Breast epithelium (tissue), 4 donors: Measurements from ENCODE around the gene IRF2BP2. TPM values are rescaled to one million over a fixed set of nuclear protein-coding genes. Genes with fewer than 3 reads are reported as not detected.

Experiments used
- DNase-seq, 2 donors: peaks; one replicate each; pipeline ENCODE4 v3.0.0-alpha.2; 2019; ENCODE audit warnings: low spot score in 2 of 2
- H3K27ac ChIP-seq, 2 donors: fragments of 200-600 bp; sonication (generic) in 1 of 2; one replicate each; pipeline ENCODE4 v1.5.1; 2016 to 2019; ENCODE audit warnings: mild to moderate bottlenecking in 1 of 2
- H3K27me3 ChIP-seq, 2 donors: fragments of 200-600 bp; sonication (generic) in 1 of 2; one replicate each; pipeline versions ENCODE4 v1.5.1 to v1.6.0; 2017 to 2019; ENCODE audit warnings: control low read depth in 1 of 2, mild to moderate bottlenecking in 1 of 2
- H3K36me3 ChIP-seq: fragments of 200-600 bp; one replicate; pipeline ENCODE4 v1.5.1; 2019
- H3K4me1 ChIP-seq, 2 donors: fragments of 200-600 bp; sonication (generic); one replicate each; pipeline ENCODE4 v1.5.1; 2016 to 2019; ENCODE audit warnings: control low read depth in 1 of 2
- H3K4me3 ChIP-seq, 3 donors: fragments of 200-600 bp; sonication (generic); 1 replicate in 2 of 3; 2 replicates in 1 of 3; pipeline ENCODE4 v1.5.1; 2016 to 2019; ENCODE audit warnings: mild to moderate bottlenecking in 3 of 3, moderate library complexity in 2 of 3
- H3K9me3 ChIP-seq, 2 donors: fragments of 200-600 bp; sonication (generic) in 1 of 2; one replicate each; pipeline ENCODE4 v1.5.1; 2016 to 2019; ENCODE audit warnings: control low read depth in 1 of 2
- POLR2A ChIP-seq: fragments of 450-650 bp; IDR thresholded peaks from one replicate; pipeline ENCODE4 v1.6.1; 2016; ENCODE audit warnings: antibody characterized with exemption, mild to moderate bottlenecking, moderate library complexity
- POLR2AphosphoS5 ChIP-seq, 3 donors: sonication (generic); formaldehyde crosslinking; IDR thresholded peaks; one replicate each; pipeline ENCODE4 v1.6.1; 2017; ENCODE audit warnings: antibody characterized with exemption in 3 of 3
- intact Hi-C: fragments of 100-400 bp; cut with DNase I; formaldehyde crosslinking; loops from one replicate; pipeline ENCODE4 v1.15.1; 2023; ENCODE audit warnings: low total_unique reads
- total RNA-seq, 3 donors: library from RNA; depleted of rRNA; stranded (reverse); fragments of >200 nt; gene quantifications; one replicate each; pipeline ENCODE4 v1.1.0, GENCODE V29; 2016
- TF ChIP-seq, protein P1 (sequence below), 3 donors: fragments of 450-650 bp; IDR thresholded peaks; one replicate each; pipeline ENCODE4 v1.5.1; 2016 to 2017; ENCODE audit warnings: antibody characterized with exemption in 3 of 3, mild to moderate bottlenecking in 3 of 3, moderate library complexity in 3 of 3

The IRF2BP2 gene
- total RNA-seq, 3 donors from 2014 or later = 60.3 to 108 (median 84.9) TPM

DNA sequence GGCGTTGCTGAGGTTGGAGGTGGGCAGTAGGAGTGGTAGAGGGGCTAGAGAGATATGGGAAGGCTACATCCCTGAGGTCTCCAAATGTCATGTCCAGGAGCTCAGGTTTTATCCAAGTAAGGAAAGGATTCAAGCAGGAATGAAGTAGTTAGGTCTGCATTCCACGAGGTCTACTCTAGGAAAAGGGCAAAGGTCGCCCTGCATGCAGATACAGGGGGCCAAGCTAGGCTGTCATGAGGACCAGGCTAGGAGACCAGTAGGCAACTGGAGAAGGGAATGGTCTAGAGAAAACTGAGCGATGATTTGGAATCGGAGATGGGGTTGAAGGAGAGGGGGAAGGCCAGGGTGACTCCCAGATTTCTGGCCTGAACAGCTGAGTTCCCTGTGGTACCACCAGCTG lies 48.7 kb downstream of the IRF2BP2 start:
- Histone ChIP-seq H3K4me1 (peaks cover 0 to 13% of the 10 kb centered on the region in 2 donors), H3K4me3 (no peak overlapping the region), H3K27me3 (no peaks in the 10 kb centered on the region), H3K9me3 (no peaks in the 10 kb centered on the region), H3K27ac (no peak overlapping the region), H3K36me3 (no peaks in the 10 kb centered on the region)
- intact Hi-C loops = no loop called here
- no peak for TF ChIP-seq POLR2A
- TF ChIP-seq POLR2AphosphoS5 (IDR thresholded peaks at IDR 0.05) = no peak
- TF ChIP-seq, protein P1, sequence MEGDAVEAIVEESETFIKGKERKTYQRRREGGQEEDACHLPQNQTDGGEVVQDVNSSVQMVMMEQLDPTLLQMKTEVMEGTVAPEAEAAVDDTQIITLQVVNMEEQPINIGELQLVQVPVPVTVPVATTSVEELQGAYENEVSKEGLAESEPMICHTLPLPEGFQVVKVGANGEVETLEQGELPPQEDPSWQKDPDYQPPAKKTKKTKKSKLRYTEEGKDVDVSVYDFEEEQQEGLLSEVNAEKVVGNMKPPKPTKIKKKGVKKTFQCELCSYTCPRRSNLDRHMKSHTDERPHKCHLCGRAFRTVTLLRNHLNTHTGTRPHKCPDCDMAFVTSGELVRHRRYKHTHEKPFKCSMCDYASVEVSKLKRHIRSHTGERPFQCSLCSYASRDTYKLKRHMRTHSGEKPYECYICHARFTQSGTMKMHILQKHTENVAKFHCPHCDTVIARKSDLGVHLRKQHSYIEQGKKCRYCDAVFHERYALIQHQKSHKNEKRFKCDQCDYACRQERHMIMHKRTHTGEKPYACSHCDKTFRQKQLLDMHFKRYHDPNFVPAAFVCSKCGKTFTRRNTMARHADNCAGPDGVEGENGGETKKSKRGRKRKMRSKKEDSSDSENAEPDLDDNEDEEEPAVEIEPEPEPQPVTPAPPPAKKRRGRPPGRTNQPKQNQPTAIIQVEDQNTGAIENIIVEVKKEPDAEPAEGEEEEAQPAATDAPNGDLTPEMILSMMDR (IDR thresholded peaks at IDR 0.05) = no peak
- no peak for DNase-seq

DNA sequence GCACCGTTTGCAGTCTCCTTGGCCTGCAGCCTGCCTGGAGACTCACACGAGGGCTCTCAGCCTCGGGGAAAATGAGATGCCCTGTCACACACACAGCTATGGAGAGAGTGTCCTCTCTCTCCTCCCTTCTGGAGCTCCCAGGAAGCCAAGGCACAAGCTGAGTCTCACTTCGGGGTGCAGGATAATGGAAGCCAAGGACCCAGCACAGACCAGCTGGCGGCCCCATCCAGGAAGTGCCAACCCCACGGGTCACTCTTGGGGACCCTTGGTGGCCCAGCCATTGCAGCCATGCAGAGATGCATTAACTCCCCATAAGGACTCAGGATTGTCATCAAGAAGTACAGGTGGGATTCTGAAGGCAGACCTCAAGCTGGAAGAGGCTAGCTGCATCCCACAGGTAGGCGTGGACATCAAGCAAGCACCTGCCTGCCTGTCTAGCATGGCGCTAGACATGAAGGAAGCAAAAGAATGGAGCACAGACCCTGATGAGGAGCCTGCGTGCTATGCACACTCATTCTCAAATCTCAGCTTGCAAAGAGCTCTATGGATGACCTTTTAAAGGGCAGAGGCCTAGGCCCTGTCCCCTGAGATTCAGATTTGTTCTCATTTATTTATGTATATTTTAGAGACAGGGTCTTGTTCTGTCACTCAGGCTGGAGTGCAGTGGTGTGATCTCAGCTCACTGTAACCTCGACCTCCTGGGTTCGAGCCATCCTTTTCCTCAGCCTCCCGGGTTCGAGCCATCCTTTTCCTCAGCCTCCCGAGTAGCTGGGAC lies 49.9 kb downstream of the IRF2BP2 start:
- peak in 1 of 2 donors; percentile 28 for DNase-seq
- intact Hi-C loops = no loop called here
- peaks cover 0 to 6% of the 10 kb centered on the region in 2 donors for H3K4me1 ChIP-seq
- H3K9me3 ChIP-seq = no peaks in the 10 kb centered on the region
- H3K27me3 ChIP-seq = no peaks in the 10 kb centered on the region
- peak overlapping the region in 1 of 2 donors; percentile 16 for H3K27ac ChIP-seq
- no peak overlapping the region for H3K4me3 ChIP-seq
- TF ChIP-seq, protein P1 (IDR thresholded peaks at IDR 0.05) = no peak
- no peak for TF ChIP-seq POLR2AphosphoS5 (IDR thresholded peaks at IDR 0.05)
- TF ChIP-seq POLR2A = no peak
- H3K36me3 ChIP-seq = no peaks in the 10 kb centered on the region

DNA sequence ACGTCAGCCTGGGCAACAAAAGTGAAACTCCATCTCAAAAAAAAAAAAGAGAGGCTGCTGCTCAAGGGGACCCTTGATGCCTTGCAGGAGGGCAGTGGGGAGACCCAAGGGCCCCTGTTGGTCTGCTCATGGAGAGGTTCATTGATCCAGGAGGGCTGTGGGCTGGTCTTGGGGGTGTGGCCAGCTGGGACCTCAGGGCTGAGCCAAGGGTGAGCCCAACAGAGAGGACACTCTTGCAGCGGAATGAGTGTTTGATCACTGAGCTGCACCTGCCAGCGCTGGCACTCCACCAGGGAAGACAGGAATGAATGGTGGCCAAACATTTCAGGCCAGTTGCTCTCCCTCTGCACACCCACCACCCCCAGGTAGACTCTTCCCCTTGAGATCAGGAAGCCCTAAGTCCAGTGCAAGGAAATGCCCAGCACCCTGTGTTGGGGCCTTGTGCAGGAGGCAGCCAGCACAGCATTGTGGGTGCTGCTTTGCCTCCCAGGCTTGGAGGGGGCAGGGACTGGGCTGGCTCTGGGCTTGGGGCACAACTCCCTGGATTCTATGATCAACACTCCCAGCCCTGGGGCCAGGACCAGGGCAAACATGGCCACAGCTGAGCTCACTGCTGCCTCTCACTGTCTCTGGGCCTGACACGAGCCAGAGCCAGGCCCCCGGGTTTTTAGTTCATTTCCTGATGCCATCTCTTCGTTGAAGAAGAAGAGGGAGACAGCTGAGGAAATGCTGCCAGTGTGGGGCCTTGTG lies 50.7 kb downstream of the IRF2BP2 start:
- Histone ChIP-seq H3K27ac (peak overlapping the region; percentile 16 to 56), H3K27me3 (no peaks in the 10 kb centered on the region), H3K9me3 (no peaks in the 10 kb centered on the region), H3K36me3 (no peaks in the 10 kb centered on the region), H3K4me3 (no peak overlapping the region), H3K4me1 (peaks cover 0 to 6% of the 10 kb centered on the region in 2 donors)
- peak; percentile 17 to 39 for DNase-seq
- intact Hi-C loops = no loop called here
- no peak for TF ChIP-seq POLR2AphosphoS5 (IDR thresholded peaks at IDR 0.05)
- TF ChIP-seq, protein P1 (IDR thresholded peaks at IDR 0.05) = no peak
- TF ChIP-seq POLR2A = no peak

DNA sequence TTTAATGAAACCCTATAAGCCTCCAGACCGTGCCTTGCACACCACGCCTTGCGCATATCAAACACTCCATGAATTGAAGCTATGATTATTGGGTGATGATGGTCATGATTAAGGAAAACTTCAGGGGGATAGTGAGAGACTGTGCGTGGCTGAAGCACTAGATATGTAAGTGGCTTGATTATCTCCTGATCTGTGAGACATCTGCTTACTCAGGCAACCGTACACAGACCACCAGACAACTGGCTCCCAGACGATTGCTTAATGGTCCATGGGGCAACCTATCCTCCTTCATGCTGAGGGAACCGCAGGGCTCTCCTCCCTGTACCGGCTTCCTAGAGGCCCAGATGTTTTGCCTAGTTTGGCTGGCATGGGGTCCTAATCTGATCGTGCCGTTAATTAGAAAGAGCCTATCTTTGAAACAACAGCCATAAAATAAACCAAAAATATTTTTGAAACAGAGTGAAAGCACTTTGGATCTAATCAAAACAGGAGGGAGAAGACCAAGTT lies 51.6 kb downstream of the IRF2BP2 start:
- Histone ChIP-seq H3K27ac (no peak overlapping the region), H3K4me3 (no peak overlapping the region), H3K27me3 (no peaks in the 10 kb centered on the region), H3K36me3 (no peaks in the 10 kb centered on the region), H3K4me1 (peaks cover 0 to 6% of the 10 kb centered on the region in 2 donors), H3K9me3 (no peaks in the 10 kb centered on the region)
- DNase-seq = peak; percentile 9 to 22
- intact Hi-C loops = no loop called here
- TF ChIP-seq POLR2AphosphoS5 (IDR thresholded peaks at IDR 0.05) = no peak
- TF ChIP-seq POLR2A = no peak

DNA sequence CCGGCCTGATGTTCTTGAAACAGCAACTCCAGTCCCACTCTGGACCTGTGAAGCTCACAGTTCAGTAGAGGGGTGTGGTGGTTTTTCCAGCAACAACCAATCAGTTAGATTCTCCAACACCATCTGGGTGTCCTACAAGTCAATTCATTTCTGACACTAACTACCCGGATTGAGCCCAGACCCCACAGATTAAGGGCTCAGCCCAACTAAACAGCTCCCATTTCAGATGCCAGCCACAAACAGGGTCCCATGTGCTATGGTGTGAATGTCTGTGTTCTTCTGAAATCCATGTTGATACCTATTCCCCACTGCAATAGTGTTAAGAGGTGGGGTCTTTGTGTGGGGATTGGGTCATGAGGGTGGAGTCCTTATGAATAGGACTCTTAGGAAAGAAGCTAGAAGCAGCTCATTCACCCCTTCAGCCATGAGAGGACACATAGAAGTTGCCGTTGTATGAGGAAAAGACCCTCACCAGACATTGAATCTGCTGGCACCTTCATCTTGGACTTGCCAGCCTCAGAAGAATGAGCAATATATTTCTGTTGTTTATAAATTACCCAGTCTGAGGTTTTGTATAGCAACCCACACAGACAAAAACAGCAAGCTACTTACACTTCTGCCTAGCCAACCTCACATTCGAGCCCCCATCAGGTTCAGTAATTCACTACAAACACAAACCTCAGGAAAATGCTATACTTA lies 53.6 kb downstream of the IRF2BP2 start:
- H3K27me3 ChIP-seq = no peaks in the 10 kb centered on the region
- peak; percentile 6 to 41 for DNase-seq
- no peaks in the 10 kb centered on the region for H3K4me1 ChIP-seq
- no peaks in the 10 kb centered on the region for H3K36me3 ChIP-seq
- no peaks in the 10 kb centered on the region for H3K9me3 ChIP-seq
- intact Hi-C loops = no loop called here
- no peak overlapping the region for H3K4me3 ChIP-seq
- TF ChIP-seq, protein P1 (IDR thresholded peaks at IDR 0.05) = no peak
- no peak for TF ChIP-seq POLR2A
- no peak for TF ChIP-seq POLR2AphosphoS5 (IDR thresholded peaks at IDR 0.05)
- H3K27ac ChIP-seq = no peak overlapping the region
